Measurements from ENCODE around the gene MAFF.

- TF ChIP-seq CTCF (IDR thresholded peaks at IDR 0.05), result no peak
- no peak for TF ChIP-seq POLR2A (IDR thresholded peaks at IDR 0.05; ENCODE audit: low read depth)
Observed at GRCh38 chr22:38223289-38223960, 21.6 kb downstream of the MAFF start.

All from esophagus muscularis mucosa (tissue), 3 donors.